GM12891 (cell line): ENCODE results near the gene C13orf42.

ENCODE experiments used
- DNase-seq: peaks from one replicate; pipeline ENCODE4 v3.0.0; 2011; ENCODE audit warnings: low spot score; ENCODE audit not compliant: insufficient read length
- FAIRE-seq: peaks from 2 replicates; lab custom pipeline; 2011; peaks lifted over from hg19 to GRCh38; lab: Jason Lieb, UNC
- PAX5 ChIP-seq: IDR thresholded peaks from 2 replicates; pipeline ENCODE4 v1.6.1; 2011; ENCODE audit warnings: low read length, moderate library complexity, mild to moderate bottlenecking; ENCODE audit not compliant: insufficient read depth, severe bottlenecking
- POLR2A ChIP-seq: IDR thresholded peaks from 2 replicates; pipeline ENCODE4 v1.6.1; 2011; ENCODE audit warnings: low read depth, low read length, control low read depth
- POLR2AphosphoS5 ChIP-seq: IDR thresholded peaks from 2 replicates; pipeline ENCODE4 v1.6.1; 2011; ENCODE audit warnings: low read depth, low read length, control low read depth
- POU2F2 ChIP-seq: IDR thresholded peaks from 2 replicates; pipeline ENCODE4 v1.6.1; 2011; ENCODE audit warnings: low read depth, mild to moderate bottlenecking, control low read depth, low read length, moderate library complexity
- SPI1 ChIP-seq: IDR thresholded peaks from 2 replicates; pipeline ENCODE4 v1.6.1; 2011; ENCODE audit warnings: low read depth, low read length, control low read depth
- TAF1 ChIP-seq: IDR thresholded peaks from 2 replicates; pipeline ENCODE4 v1.6.1; 2011; ENCODE audit warnings: low read depth, low read length, control low read depth

C13orf42 gene

GRCh38 chr13:51148952-51149573 is 38.0 kb upstream of the C13orf42 start:
- no peak for DNase-seq
- no peak for FAIRE-seq

GRCh38 chr13:51148223-51148951 is 37.3 kb upstream of the C13orf42 start:
- DNase-seq = no peak
- no peak for FAIRE-seq

More at GRCh38 chr13:51148952-51149573, 38.0 kb upstream of the C13orf42 start:
- TF ChIP-seq PAX5 = no peak
- TF ChIP-seq POLR2A = no peak
- no peak for TF ChIP-seq SPI1
- no peak for TF ChIP-seq POLR2AphosphoS5
- no peak for TF ChIP-seq TAF1
- TF ChIP-seq POU2F2 = no peak

DNA sequence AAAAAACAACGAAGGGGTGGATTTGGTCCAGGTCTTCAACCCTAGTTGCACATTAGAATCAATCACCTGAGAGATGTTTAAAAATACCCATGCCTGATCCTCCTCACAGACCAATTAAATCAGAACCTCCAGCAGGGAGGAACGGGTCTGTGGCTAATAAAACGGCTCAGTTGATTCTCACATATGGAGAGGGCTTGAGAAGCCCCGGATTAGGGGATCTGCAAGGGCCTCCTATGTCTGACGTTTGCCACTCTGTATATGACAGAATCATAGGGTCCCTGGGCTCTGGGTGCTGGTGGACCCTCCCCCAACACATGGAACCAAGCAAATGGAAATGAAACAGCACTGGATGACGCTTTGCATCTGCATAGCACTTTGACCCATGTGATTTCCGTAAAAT is 36.7 kb upstream of the C13orf42 start:
- DNase-seq (no peak), FAIRE-seq (no peak)
- TF ChIP-seq SPI1 = no peak
- TF ChIP-seq POLR2AphosphoS5 = no peak
- TF ChIP-seq TAF1 = no peak
- TF ChIP-seq POU2F2 = no peak
- TF ChIP-seq PAX5 = no peak
- no peak for TF ChIP-seq POLR2A

More at GRCh38 chr13:51148223-51148951, 37.3 kb upstream of the C13orf42 start:
- no peak for TF ChIP-seq TAF1
- TF ChIP-seq PAX5 = no peak
- TF ChIP-seq POLR2A = no peak
- no peak for TF ChIP-seq POLR2AphosphoS5
- TF ChIP-seq POU2F2 = no peak
- TF ChIP-seq SPI1 = no peak

- no peak for TF ChIP-seq PAX5
- TF ChIP-seq TAF1 = no peak
- no peak for TF ChIP-seq POU2F2
- TF ChIP-seq POLR2A = no peak
- TF ChIP-seq POLR2AphosphoS5 = no peak
- TF ChIP-seq SPI1 = no peak
- DNase-seq = no peak
These were observed 35.6 kb upstream of the C13orf42 start for GRCh38 chr13:51146667-51147066.

GRCh38 chr13:51137250-51137649 is 26.2 kb upstream of the C13orf42 start:
- FAIRE-seq (no peak), DNase-seq (no peak)
- TF ChIP-seq PAX5 (no peak), POU2F2 (no peak), POLR2AphosphoS5 (no peak), SPI1 (no peak), POLR2A (no peak)

More at GRCh38 chr13:51146667-51147066, 35.6 kb upstream of the C13orf42 start:
- FAIRE-seq = no peak

DNA sequence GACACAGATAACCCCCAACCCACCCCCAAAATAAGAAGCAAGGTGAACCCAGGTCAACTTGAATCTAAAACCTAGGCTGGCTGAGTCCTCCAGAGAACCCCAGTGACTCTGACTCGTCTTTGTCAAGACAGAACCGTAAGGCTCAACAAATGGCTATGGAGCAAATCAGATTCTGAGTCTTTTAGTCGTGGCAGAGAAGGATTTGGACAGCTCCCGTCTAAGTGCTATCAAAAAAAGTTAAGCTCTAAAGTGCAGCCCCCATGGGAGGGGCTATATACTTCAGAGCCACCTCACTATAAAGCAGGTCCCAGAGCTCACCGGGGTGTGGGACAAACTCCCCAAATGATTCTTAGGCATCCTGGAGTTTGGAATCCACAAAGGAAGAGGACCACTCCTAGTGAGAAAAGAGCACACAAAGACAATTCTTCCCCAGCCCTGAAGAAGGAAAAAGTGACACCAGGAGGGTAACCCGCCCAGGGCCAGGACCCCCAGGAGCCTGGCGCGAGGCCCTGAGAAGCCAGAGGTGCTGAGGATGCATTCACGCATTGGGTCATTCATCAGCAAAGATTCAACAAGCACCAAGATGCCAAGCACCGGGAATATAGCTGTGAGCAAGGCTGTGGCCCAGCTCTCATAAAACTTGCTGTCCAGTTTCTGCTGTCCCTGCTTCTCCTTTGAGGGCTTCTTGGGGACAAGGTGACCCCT is 25.4 kb upstream of the C13orf42 start:
- no peak for TF ChIP-seq TAF1
- no peak for FAIRE-seq

DNA sequence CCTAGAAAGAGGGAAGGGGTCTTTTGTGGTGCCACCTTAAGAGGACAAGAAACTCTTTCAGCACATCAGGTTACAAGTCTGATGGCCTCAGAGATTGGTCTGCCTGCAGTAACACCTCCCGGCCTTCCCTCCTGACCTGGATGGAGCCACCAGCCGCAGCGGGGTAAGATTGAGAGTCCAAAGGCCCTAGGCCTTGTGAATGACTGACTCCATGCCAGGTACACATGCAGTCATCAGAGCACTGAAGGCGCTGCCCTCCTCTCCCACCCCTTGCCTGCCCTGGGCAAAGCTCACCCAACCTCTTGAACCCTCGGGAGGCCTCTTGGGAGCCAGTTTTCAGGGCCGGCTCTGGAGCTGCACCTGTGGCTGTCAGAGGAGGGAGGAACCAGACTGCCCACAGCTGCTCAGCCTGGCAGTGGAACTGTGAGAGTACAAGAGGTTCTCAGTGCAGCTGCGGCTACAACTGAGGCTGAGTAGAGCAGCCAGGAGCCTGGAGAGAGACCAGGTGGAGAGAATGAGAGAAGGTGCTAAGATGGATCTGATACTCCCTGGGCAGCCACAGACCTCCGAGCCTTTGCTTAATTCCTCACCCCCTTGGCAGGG is 23.8 kb upstream of the C13orf42 start:
- FAIRE-seq (no peak), DNase-seq (no peak)
- no peak for TF ChIP-seq POU2F2
- no peak for TF ChIP-seq PAX5
- TF ChIP-seq POLR2AphosphoS5 = no peak
- no peak for TF ChIP-seq SPI1
- TF ChIP-seq POLR2A = no peak
- TF ChIP-seq TAF1 = no peak

More for the DNA sequence above, 25.4 kb upstream of the C13orf42 start:
- no peak for DNase-seq

DNA sequence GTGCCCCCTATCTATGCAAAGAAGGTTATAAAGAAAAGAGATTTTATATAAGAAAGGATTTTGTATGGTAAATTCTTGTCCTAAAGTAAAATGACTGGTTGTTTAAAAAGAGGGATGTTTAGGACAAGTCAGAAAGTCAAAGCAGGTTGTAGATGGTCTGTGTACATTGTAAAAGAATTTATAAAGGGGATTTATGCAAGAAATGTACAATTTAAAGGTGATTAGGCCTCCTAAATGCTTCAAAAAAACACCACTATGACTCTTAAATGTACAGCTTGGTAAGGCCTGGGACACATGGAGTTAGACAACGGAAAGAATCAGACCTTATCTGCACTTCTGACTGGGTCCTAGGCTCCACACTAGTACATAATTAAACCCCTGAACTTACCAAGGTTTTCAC is 19.3 kb upstream of the C13orf42 start:
- no peak for TF ChIP-seq PAX5
- no peak for TF ChIP-seq POLR2AphosphoS5
- no peak for TF ChIP-seq POU2F2
- TF ChIP-seq SPI1 = no peak
- no peak for TF ChIP-seq TAF1
- TF ChIP-seq POLR2A = no peak
- FAIRE-seq (no peak), DNase-seq (no peak)

DNA sequence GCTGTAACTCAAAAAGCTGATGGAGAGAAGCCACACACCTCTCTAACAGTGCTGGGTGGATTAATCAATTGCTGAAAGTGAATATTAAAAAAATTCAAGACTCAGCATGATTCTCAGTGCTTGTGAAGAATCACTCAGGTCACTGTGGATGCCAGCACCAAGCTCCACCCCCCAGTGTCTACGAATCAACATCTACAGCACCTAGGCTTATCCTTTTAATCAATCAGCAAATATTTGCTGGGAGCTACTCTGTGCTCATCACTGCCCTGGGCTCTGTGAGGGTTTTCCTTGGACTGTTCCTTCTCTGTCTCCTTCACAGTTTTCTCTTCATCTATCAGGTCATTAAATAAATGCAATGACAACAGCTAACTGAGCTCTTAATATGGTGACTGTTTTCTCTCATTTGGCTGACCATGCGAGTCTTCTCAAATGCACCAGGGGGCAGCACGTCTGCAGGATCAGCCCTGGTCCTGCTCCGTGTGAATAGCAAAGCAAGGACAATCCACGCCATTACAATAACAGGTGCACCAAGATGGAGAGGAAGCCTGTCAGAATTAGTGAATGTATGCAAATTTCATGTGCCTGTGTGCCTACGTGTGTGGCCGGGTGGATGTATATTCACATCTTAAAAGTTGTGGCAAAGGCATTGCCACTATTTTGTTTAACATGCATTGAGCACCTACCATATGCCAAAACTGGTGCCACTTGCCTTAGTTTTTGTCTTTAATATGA is 14.6 kb upstream of the C13orf42 start:
- FAIRE-seq (peak; percentile 95), DNase-seq (peak; percentile 29)
- TF ChIP-seq POU2F2 = peak; percentile 52; the same call in 1 of the 2 replicates
- TF ChIP-seq TAF1 = no peak
